Thyroid gland (tissue), 4 donors: ENCODE results near the gene MANEA.

Experiments used
- CTCF ChIP-seq, 6 experiments: fragments of 200-600 bp in 3 of 6; fragments of 450-650 bp in 3 of 6; sonication (generic) in 3 of 6; IDR thresholded peaks; one replicate each; pipeline ENCODE4 v1.5.1; 2016 to 2019; ENCODE audit warnings: antibody characterized with exemption in 6 of 6, mild to moderate bottlenecking in 2 of 6, inconsistent platforms in 1 of 6, moderate library complexity in 1 of 6
- POLR2A ChIP-seq, 2 donors: fragments of 450-650 bp; IDR thresholded peaks; one replicate each; pipeline ENCODE4 v1.6.1; 2017; ENCODE audit warnings: antibody characterized with exemption in 2 of 2, mild to moderate bottlenecking in 2 of 2, moderate library complexity in 1 of 2

GRCh38 chr6:95601133-95601532 lies 23.8 kb downstream of the MANEA start:
- TF ChIP-seq CTCF (IDR thresholded peaks at IDR 0.05) (no peak), POLR2A (IDR thresholded peaks at IDR 0.05) (no peak)
